A673 (cell line): Measurements from ENCODE around the gene ZSCAN20. TPM values are rescaled to one million over a fixed set of nuclear protein-coding genes. Genes with fewer than 3 reads are reported as not detected.

Experiments used
- BruUV-seq: library from RNA; stranded (reverse); fragments of 400-500 nt; replicated peaks from 2 replicates; lab custom pipeline; 2021; lab: Mats Ljungman, UMichigan
- CTCF ChIA-PET: fragments of 300-600 bp; sonication (Branson Sonifier 250); formaldehyde crosslinking; loops from one replicate; lab custom pipeline; 2022; ENCODE audit warnings: antibody characterized with exemption; lab: Charles Lee
- POLR2A ChIA-PET: fragments of 300-600 bp; sonication (Branson Sonifier 250); formaldehyde crosslinking; loops from one replicate; lab custom pipeline; 2022; ENCODE audit warnings: antibody characterized with exemption; ENCODE audit not compliant: low non-redundant PET; lab: Charles Lee
- DNase-seq: peaks from one replicate; pipeline ENCODE4 v3.0.0-alpha.2; 2015; ENCODE audit warnings: low spot score
- H3K27ac ChIP-seq: fragments of 200-600 bp; sonication (generic); 2 replicates; pipeline ENCODE4 v1.5.1; 2016; ENCODE audit warnings: mixed run types, low read depth, mild to moderate bottlenecking, mixed read lengths, antibody characterized with exemption, low read length; ENCODE audit not compliant: poor library complexity, severe bottlenecking
- H3K27me3 ChIP-seq: fragments of 200-600 bp; sonication (generic); replicated peaks from 2 replicates; pipeline ENCODE4 v1.6.1; 2017; ENCODE audit warnings: mixed run types, low read depth, mild to moderate bottlenecking, mixed read lengths, antibody characterized with exemption, low read length; ENCODE audit not compliant: insufficient read depth, poor library complexity
- H3K36me3 ChIP-seq: fragments of 200-600 bp; sonication (generic); 2 replicates; pipeline ENCODE4 v1.6.1; 2016; ENCODE audit warnings: mixed run types, mild to moderate bottlenecking, mixed read lengths, antibody characterized with exemption, low read length; ENCODE audit not compliant: insufficient read depth, poor library complexity, severe bottlenecking
- H3K4me1 ChIP-seq: fragments of 200-600 bp; sonication (generic); 2 replicates; pipeline ENCODE4 v1.6.1; 2017; ENCODE audit warnings: mixed run types, mild to moderate bottlenecking, mixed read lengths, antibody characterized with exemption, low read length; ENCODE audit not compliant: insufficient read depth, poor library complexity, severe bottlenecking
- H3K4me3 ChIP-seq: fragments of 200-600 bp; sonication (generic); 2 replicates; pipeline ENCODE4 v1.5.1; 2016; ENCODE audit warnings: low read depth, mixed run types, mild to moderate bottlenecking, mixed read lengths, low read length; ENCODE audit not compliant: poor library complexity, severe bottlenecking
- H3K9me3 ChIP-seq: fragments of 200-600 bp; sonication (generic); 2 replicates; pipeline ENCODE4 v1.6.1; 2016; ENCODE audit warnings: mixed run types, low read depth, mild to moderate bottlenecking, mixed read lengths, antibody characterized with exemption, low read length; ENCODE audit not compliant: poor library complexity, severe bottlenecking
- EZH2 ChIP-seq: fragments of 200-600 bp; sonication (generic); IDR thresholded peaks from 2 replicates; pipeline ENCODE4 v1.6.1; 2017; ENCODE audit warnings: borderline replicate concordance, low read depth, mild to moderate bottlenecking, mixed read lengths, antibody characterized with exemption, low read length; ENCODE audit not compliant: poor library complexity, severe bottlenecking
- intact Hi-C: fragments of 100-400 bp; cut with micrococcal nuclease; formaldehyde crosslinking; loops from one replicate; pipeline ENCODE4 v1.10.0; 2022; ENCODE audit not compliant: unreplicated experiment
- total RNA-seq: library from RNA; stranded (reverse); gene quantifications from 2 replicates; pipeline ENCODE4 v1.2.3, GENCODE V29; 2021
- TF ChIP-seq, protein P1 (sequence below): fragments of 300-800, 200-600 bp; sonication (generic); conservative IDR thresholded peaks from 2 replicates; pipeline ENCODE4 v1.5.1; 2017; ENCODE audit warnings: low read depth, mild to moderate bottlenecking, antibody characterized with exemption, low read length, moderate library complexity, mixed read lengths

The ZSCAN20 gene
- total RNA-seq, 1 experiment from 2014 or later: 4.5 TPM

DNA sequence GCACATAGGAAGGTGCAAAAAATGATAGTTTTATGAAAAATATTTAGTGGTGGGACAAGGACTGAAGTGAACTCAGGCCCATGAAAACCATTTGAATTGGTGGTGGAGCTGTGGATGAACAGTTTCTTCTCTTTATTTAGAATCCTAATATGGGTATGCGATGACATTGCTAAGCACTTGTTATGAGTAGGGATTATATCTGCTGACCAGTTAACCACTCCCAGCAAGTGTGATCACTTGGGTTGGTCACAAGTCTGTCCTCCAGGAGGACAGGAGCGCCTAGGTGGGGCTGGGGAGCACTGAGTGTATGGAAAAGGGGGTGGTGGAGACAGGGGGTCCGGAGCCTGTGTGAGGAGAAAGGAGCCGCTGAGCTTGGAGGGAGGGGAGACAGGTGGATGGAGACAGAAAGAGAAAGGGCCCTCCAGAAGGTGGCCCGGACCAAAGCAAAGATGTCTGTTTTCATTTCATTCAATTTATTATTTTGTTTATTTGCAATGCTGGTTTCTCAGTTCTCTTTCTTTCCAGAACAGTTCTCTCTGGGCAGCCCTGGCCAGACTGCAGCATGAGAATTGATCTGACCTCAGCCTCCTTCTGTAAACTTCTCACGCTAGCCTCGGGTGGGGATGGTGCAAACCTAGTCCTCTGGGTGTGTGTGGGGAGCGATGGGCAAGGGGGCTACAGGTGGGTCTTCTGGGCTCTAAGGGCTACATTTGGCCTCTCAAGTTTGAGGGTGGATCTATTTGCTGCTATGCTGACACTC, 9.9 kb upstream of the ZSCAN20 start:
- H3K4me3 ChIP-seq: no peak overlapping the region
- no peaks in the 10 kb centered on the region for H3K36me3 ChIP-seq
- no TSS peak for BruUV-seq
- no peaks in the 10 kb centered on the region for H3K9me3 ChIP-seq
- CTCF ChIA-PET: interaction anchor here (0.6 kb wide), 1 partner anchor 8 kb away, joined by 4 read pairs; no protein-coding TSS in a partner anchor
- intact Hi-C loops: no loop called here
- no peak for DNase-seq
- no peak overlapping the region for H3K27ac ChIP-seq
- H3K4me1 ChIP-seq: no peaks in the 10 kb centered on the region
- H3K27me3 ChIP-seq: no peaks in the 10 kb centered on the region
- POLR2A ChIA-PET: no interaction called here
- TF ChIP-seq, protein P1, sequence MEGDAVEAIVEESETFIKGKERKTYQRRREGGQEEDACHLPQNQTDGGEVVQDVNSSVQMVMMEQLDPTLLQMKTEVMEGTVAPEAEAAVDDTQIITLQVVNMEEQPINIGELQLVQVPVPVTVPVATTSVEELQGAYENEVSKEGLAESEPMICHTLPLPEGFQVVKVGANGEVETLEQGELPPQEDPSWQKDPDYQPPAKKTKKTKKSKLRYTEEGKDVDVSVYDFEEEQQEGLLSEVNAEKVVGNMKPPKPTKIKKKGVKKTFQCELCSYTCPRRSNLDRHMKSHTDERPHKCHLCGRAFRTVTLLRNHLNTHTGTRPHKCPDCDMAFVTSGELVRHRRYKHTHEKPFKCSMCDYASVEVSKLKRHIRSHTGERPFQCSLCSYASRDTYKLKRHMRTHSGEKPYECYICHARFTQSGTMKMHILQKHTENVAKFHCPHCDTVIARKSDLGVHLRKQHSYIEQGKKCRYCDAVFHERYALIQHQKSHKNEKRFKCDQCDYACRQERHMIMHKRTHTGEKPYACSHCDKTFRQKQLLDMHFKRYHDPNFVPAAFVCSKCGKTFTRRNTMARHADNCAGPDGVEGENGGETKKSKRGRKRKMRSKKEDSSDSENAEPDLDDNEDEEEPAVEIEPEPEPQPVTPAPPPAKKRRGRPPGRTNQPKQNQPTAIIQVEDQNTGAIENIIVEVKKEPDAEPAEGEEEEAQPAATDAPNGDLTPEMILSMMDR: no peak
- no peak for TF ChIP-seq EZH2

DNA sequence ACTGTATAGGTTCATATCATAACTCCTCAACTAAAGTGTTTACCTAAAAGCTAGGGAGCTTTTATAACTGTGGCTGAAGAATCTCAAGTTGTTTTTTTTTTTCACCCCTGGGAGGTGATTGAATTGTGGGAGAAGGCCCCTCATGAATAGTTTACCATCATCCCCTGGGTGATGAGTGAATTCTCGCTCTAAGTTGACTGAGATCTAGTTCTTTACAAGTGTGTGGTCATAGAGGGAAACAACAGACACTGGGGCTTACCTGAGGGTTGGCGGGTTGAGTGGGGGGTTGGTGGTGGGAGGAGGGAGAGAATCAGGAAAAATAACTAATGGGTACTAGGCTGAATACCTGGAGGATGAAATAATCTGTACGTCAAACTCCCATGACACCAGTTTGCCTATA, 7.9 kb upstream of the ZSCAN20 start:
- Histone ChIP-seq H3K27ac (no peak overlapping the region), H3K36me3 (no peaks in the 10 kb centered on the region), H3K27me3 (no peaks in the 10 kb centered on the region), H3K9me3 (no peaks in the 10 kb centered on the region), H3K4me3 (no peak overlapping the region), H3K4me1 (no peaks in the 10 kb centered on the region)
- TF ChIP-seq, protein P1: no peak
- TF ChIP-seq EZH2: no peak
- no TSS peak for BruUV-seq
- ChIA-PET POLR2A (no interaction called here), CTCF (no interaction called here)
- intact Hi-C loops: no loop called here
- DNase-seq: no peak

DNA sequence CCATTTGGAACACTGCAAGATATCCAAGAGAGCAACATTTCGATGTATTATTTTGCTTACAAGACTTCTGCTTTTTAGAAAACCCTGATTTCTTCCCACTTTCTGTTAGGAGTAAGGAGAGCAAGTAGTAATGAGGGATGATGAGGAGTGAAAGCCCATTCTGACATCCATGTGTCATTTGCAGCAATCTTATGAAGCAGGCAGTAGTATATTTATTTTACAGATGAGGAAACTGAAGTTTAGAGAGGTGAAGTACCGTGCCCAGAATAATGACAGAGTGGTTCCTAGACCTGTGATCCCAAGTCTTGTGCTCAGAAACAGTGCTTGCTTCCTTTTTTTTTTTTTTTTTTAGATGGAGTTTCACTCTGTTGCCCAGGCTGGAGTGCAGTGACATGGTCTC, 7.1 kb upstream of the ZSCAN20 start:
- TF ChIP-seq EZH2: no peak
- TF ChIP-seq, protein P1: no peak
- peaks cover 3% of the 10 kb centered on the region for H3K4me1 ChIP-seq
- no peak overlapping the region for H3K27ac ChIP-seq
- POLR2A ChIA-PET: no interaction called here
- CTCF ChIA-PET: no interaction called here
- DNase-seq: no peak
- no TSS peak for BruUV-seq
- no peaks in the 10 kb centered on the region for H3K27me3 ChIP-seq
- intact Hi-C loops: no loop called here
- H3K9me3 ChIP-seq: no peaks in the 10 kb centered on the region
- H3K36me3 ChIP-seq: no peaks in the 10 kb centered on the region
- no peak overlapping the region for H3K4me3 ChIP-seq
